ENCODE measurements around the gene MTSS2.

- TF ChIP-seq CTCF (IDR thresholded peaks at IDR 0.05; ENCODE audit: low read depth, low read length) (no peak), EZH2phosphoT487 (IDR thresholded peaks at IDR 0.05; ENCODE audit: low read depth) (no peak)
Measured at GRCh38 chr16:70698901-70699300, 13.0 kb upstream of the MTSS2 start.

Measured in OCI-LY3 (cell line).